Breast epithelium (tissue), 3 donors: Measurements from ENCODE around the gene SLC12A5.

Source experiments
- CTCF ChIP-seq, 3 donors: fragments of 450-650 bp; IDR thresholded peaks; one replicate each; pipeline ENCODE4 v1.5.1; 2016 to 2017; ENCODE audit warnings: antibody characterized with exemption in 3 of 3, mild to moderate bottlenecking in 3 of 3, moderate library complexity in 3 of 3
- POLR2A ChIP-seq: fragments of 450-650 bp; IDR thresholded peaks from one replicate; pipeline ENCODE4 v1.6.1; 2016; ENCODE audit warnings: antibody characterized with exemption, mild to moderate bottlenecking, moderate library complexity
- POLR2AphosphoS5 ChIP-seq, 3 donors: sonication (generic); formaldehyde crosslinking; IDR thresholded peaks; one replicate each; pipeline ENCODE4 v1.6.1; 2017; ENCODE audit warnings: antibody characterized with exemption in 3 of 3

- TF ChIP-seq CTCF (IDR thresholded peaks at IDR 0.05) (no peak), POLR2AphosphoS5 (IDR thresholded peaks at IDR 0.05) (no peak), POLR2A (no peak)
These were observed 41.3 kb downstream of the SLC12A5 start for GRCh38 chr20:46070215-46070900.
